Lower lobe of right lung (tissue), 2 donors: ENCODE data around the gene WDR83. TPM values are rescaled to one million over a fixed set of nuclear protein-coding genes. Genes with fewer than 3 reads are reported as not detected.

ENCODE experiments used
- ATAC-seq, 2 donors: fragments of 200-7000 bp; cut with Tn5 transposase; one replicate each; pipeline ENCODE4 v1.9.1; 2020 to 2022; ENCODE audit warnings: mild to moderate bottlenecking in 2 of 2, moderate library complexity in 2 of 2
- DNase-seq: peaks from one replicate; pipeline ENCODE4 v3.0.0-alpha.2; 2020
- H3K27ac ChIP-seq: fragments of 200-600 bp; one replicate; pipeline ENCODE4 v1.8.0; 2022
- H3K27me3 ChIP-seq: fragments of 200-600 bp; one replicate; pipeline ENCODE4 v1.8.0; 2022; ENCODE audit warnings: low read depth
- H3K36me3 ChIP-seq: fragments of 200-600 bp; one replicate; pipeline ENCODE4 v1.8.0; 2022; ENCODE audit warnings: mild to moderate bottlenecking
- H3K4me1 ChIP-seq: fragments of 200-600 bp; one replicate; pipeline ENCODE4 v1.8.0; 2022
- H3K4me3 ChIP-seq: fragments of 200-600 bp; one replicate; pipeline ENCODE4 v1.8.0; 2022; ENCODE audit warnings: mild to moderate bottlenecking
- H3K9me3 ChIP-seq: fragments of 200-600 bp; one replicate; pipeline ENCODE4 v1.8.0; 2022
- intact Hi-C: fragments of 100-400 bp; cut with DNase I; formaldehyde crosslinking; loops from one replicate; pipeline ENCODE4 v1.11.0; 2022
- total RNA-seq: library from RNA; stranded (reverse); fragmentation: NEBNext Ultra II Directional; extraction: Animal tissue kit (Norgen Biotek cat#: 25700); gene quantifications from one replicate; pipeline ENCODE4 v1.2.1, GENCODE V29; 2021
- TF ChIP-seq, protein P1 (sequence below): fragments of 200-600 bp; IDR thresholded peaks from one replicate; pipeline ENCODE4 v1.8.0; 2022; ENCODE audit warnings: antibody characterized with exemption, mild to moderate bottlenecking
- donor health status: DM: no; HTN: yes; CAD: no; lungs with severe emphysema.

WDR83 gene
- total RNA-seq, 1 donor from 2014 or later, result 8.6 TPM

GRCh38 chr19:12628040-12629022 lies 38.3 kb upstream of the WDR83 start:
- Histone ChIP-seq H3K9me3 (peaks cover 26% of the 10 kb centered on the region), H3K27ac (no peak overlapping the region), H3K27me3 (no peaks in the 10 kb centered on the region), H3K4me3 (no peak overlapping the region), H3K4me1 (no peaks in the 10 kb centered on the region), H3K36me3 (peaks cover 79% of the 10 kb centered on the region)
- DNase-seq (no peak), ATAC-seq (no peak)
- intact Hi-C loops, result no loop called here
- TF ChIP-seq, protein P1, sequence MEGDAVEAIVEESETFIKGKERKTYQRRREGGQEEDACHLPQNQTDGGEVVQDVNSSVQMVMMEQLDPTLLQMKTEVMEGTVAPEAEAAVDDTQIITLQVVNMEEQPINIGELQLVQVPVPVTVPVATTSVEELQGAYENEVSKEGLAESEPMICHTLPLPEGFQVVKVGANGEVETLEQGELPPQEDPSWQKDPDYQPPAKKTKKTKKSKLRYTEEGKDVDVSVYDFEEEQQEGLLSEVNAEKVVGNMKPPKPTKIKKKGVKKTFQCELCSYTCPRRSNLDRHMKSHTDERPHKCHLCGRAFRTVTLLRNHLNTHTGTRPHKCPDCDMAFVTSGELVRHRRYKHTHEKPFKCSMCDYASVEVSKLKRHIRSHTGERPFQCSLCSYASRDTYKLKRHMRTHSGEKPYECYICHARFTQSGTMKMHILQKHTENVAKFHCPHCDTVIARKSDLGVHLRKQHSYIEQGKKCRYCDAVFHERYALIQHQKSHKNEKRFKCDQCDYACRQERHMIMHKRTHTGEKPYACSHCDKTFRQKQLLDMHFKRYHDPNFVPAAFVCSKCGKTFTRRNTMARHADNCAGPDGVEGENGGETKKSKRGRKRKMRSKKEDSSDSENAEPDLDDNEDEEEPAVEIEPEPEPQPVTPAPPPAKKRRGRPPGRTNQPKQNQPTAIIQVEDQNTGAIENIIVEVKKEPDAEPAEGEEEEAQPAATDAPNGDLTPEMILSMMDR, result no peak

DNA sequence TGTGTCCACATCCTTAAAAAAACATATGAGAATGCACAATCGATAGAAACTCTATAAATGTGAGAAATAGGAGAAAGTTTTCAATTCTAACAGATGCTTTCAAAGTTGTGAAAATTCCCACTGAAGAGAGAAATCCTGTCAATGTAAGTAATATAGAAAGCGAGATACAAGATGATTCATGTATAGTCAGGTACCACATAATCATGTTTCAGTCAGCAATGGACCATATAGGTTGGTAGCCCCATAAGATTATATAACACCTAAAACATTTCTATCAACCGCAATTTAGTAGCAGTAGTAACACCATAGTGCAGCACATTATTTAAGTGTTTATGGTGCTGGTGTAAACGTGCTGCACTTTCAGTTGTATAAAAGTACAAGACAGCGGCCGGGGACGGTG lies 37.4 kb upstream of the WDR83 start:
- Histone ChIP-seq H3K9me3 (peaks cover 26% of the 10 kb centered on the region), H3K36me3 (peaks cover 70% of the 10 kb centered on the region), H3K27ac (no peak overlapping the region), H3K4me3 (no peak overlapping the region), H3K27me3 (no peaks in the 10 kb centered on the region), H3K4me1 (no peaks in the 10 kb centered on the region)
- TF ChIP-seq, protein P1, result no peak
- intact Hi-C loops, result no loop called here
- no peak for ATAC-seq
- no peak for DNase-seq

- intact Hi-C loops, result no loop called here
- H3K9me3 ChIP-seq, result no peaks in the 10 kb centered on the region
- H3K36me3 ChIP-seq, result peaks cover 3% of the 10 kb centered on the region
- DNase-seq (no peak), ATAC-seq (no peak)
- no peak overlapping the region for H3K4me3 ChIP-seq
- H3K27ac ChIP-seq, result no peak overlapping the region
- TF ChIP-seq, protein P1, result no peak
- peaks cover 8% of the 10 kb centered on the region for H3K4me1 ChIP-seq
- H3K27me3 ChIP-seq, result no peaks in the 10 kb centered on the region
Observed at GRCh38 chr19:12636631-12637030, 30.0 kb upstream of the WDR83 start.

- Histone ChIP-seq H3K27ac (no peak overlapping the region), H3K4me1 (peaks cover 8% of the 10 kb centered on the region), H3K36me3 (no peaks in the 10 kb centered on the region), H3K9me3 (no peaks in the 10 kb centered on the region), H3K4me3 (no peak overlapping the region), H3K27me3 (no peaks in the 10 kb centered on the region)
- ATAC-seq (no peak), DNase-seq (no peak)
- TF ChIP-seq, protein P1, result no peak
- intact Hi-C loops, result no loop called here
Observed at GRCh38 chr19:12638611-12639182, 27.9 kb upstream of the WDR83 start.

- H3K4me1 ChIP-seq, result peaks cover 8% of the 10 kb centered on the region
- no peaks in the 10 kb centered on the region for H3K27me3 ChIP-seq
- intact Hi-C loops, result no loop called here
- peak; percentile 90 for DNase-seq
- H3K9me3 ChIP-seq, result no peaks in the 10 kb centered on the region
- H3K36me3 ChIP-seq, result peaks cover 4% of the 10 kb centered on the region
- H3K27ac ChIP-seq, result no peak overlapping the region
- TF ChIP-seq, protein P1, result peak; percentile 84
- H3K4me3 ChIP-seq, result peak overlapping the region; percentile 33
- ATAC-seq, result peak; percentile 95
Observed at GRCh38 chr19:12639901-12640613, 26.6 kb upstream of the WDR83 start.
